DOHH2 (cell line): Measurements from ENCODE around the gene SRRM2.

ENCODE experiments used
- H3F3A ChIP-seq: fragments of 200-600 bp; sonication (generic), shearing (Covaris generic); 2 replicates; pipeline ENCODE4 v1.6.0; 2016; ENCODE audit warnings: antibody characterized with exemption, mild to moderate bottlenecking; ENCODE audit not compliant: control insufficient read depth, insufficient read depth
- H3K27ac ChIP-seq: fragments of 200-600 bp; sonication (generic); 2 replicates; pipeline ENCODE4 v1.5.1; 2014; ENCODE audit warnings: low read depth, mild to moderate bottlenecking, low read length, moderate library complexity
- H3K27me3 ChIP-seq: fragments of 200-600 bp; sonication (generic); 2 replicates; pipeline ENCODE4 v1.6.1; 2014; ENCODE audit warnings: mild to moderate bottlenecking, low read length, mixed read lengths; ENCODE audit not compliant: control insufficient read depth
- H3K36me3 ChIP-seq: fragments of 200-600 bp; sonication (generic); 2 replicates; pipeline ENCODE4 v1.6.1; 2014; ENCODE audit warnings: mild to moderate bottlenecking, low read length, moderate library complexity, mixed read lengths; ENCODE audit not compliant: control insufficient read depth
- H3K4me1 ChIP-seq: fragments of 200-600 bp; sonication (generic); 2 replicates; pipeline ENCODE4 v1.6.1; 2014; ENCODE audit warnings: mild to moderate bottlenecking, low read length, mixed read lengths; ENCODE audit not compliant: control insufficient read depth
- H3K4me2 ChIP-seq: fragments of 200-600 bp; sonication (generic); 2 replicates; pipeline ENCODE4 v1.6.0; 2014; ENCODE audit warnings: mild to moderate bottlenecking, low read length, moderate library complexity
- H3K4me3 ChIP-seq: fragments of 200-600 bp; sonication (generic); 2 replicates; pipeline ENCODE4 v1.5.1; 2014; ENCODE audit warnings: mild to moderate bottlenecking, low read length, mixed read lengths
- H3K79me2 ChIP-seq: fragments of 200-600 bp; sonication (generic); 2 replicates; pipeline ENCODE4 v1.6.1; 2014; ENCODE audit warnings: mild to moderate bottlenecking, low read length, mixed read lengths; ENCODE audit not compliant: control insufficient read depth
- H3K9me2 ChIP-seq: fragments of 200-600 bp; sonication (generic); replicated peaks from 2 replicates; pipeline ENCODE4 v1.6.1; 2014; ENCODE audit warnings: mild to moderate bottlenecking, low read length, mixed read lengths; ENCODE audit not compliant: control insufficient read depth
- H3K9me3 ChIP-seq: fragments of 200-600 bp; sonication (generic); 2 replicates; pipeline ENCODE4 v1.6.1; 2014; ENCODE audit warnings: antibody characterized with exemption, low read length, mixed read lengths; ENCODE audit not compliant: control insufficient read depth, insufficient read depth
- H4K20me1 ChIP-seq: fragments of 200-600 bp; sonication (generic); 2 replicates; pipeline ENCODE4 v1.6.0; 2014; ENCODE audit warnings: low read depth, mild to moderate bottlenecking, antibody characterized with exemption, low read length, moderate library complexity; ENCODE audit not compliant: control insufficient read depth, insufficient read depth
- CTCF ChIP-seq: fragments of 200-600 bp; sonication (generic); IDR thresholded peaks from one replicate; pipeline ENCODE4 v1.5.1; 2014; ENCODE audit warnings: antibody characterized with exemption, mild to moderate bottlenecking, low read depth, low read length; ENCODE audit not compliant: poor library complexity, severe bottlenecking
- EZH2phosphoT487 ChIP-seq: fragments of 200-600 bp; sonication (generic); IDR thresholded peaks from 2 replicates; pipeline ENCODE4 v1.6.1; 2017; ENCODE audit warnings: borderline replicate concordance, mild to moderate bottlenecking, antibody characterized with exemption, low read length, moderate library complexity, mixed read lengths

Gene SRRM2

GRCh38 chr16:2752035-2752849 lies at the start of gene SRRM2:
SRRM2 (plus strand) TSS chr16:2752638; CDS start chr16:2756365, 3,727 bp downstream.
- H3K9me3 ChIP-seq: no peaks in the 10 kb centered on the region
- H3F3A ChIP-seq: peaks cover 7% of the 10 kb centered on the region; the same call in 1 of the 2 replicates
- H4K20me1 ChIP-seq: peaks cover 36% of the 10 kb centered on the region
- H3K27ac ChIP-seq: peak within 1 kb of the TSS; percentile 93
- H3K4me3 ChIP-seq: peak within 1 kb of the TSS; percentile 98
- peaks cover 75% of the 10 kb centered on the region for H3K79me2 ChIP-seq
- no peaks in the 10 kb centered on the region for H3K27me3 ChIP-seq
- H3K9me2 ChIP-seq: no peaks in the 10 kb centered on the region
- TF ChIP-seq EZH2phosphoT487 (no peak), CTCF (no peak)
- H3K36me3 ChIP-seq: peaks cover 66% of the 10 kb centered on the region
- H3K4me1 ChIP-seq: peaks cover 38% of the 10 kb centered on the region
- H3K4me2 ChIP-seq: peak within 1 kb of the TSS; percentile 80

GRCh38 chr16:2702871-2703745 lies 49.3 kb upstream of the SRRM2 start:
- Histone ChIP-seq H3K27me3 (no peaks in the 10 kb centered on the region), H3K4me3 (no peak overlapping the region), H3K27ac (no peak overlapping the region), H3K36me3 (peaks cover 15% of the 10 kb centered on the region; the same call in 1 of the 2 replicates), H4K20me1 (no peaks in the 10 kb centered on the region), H3K9me2 (no peaks in the 10 kb centered on the region), H3K9me3 (no peaks in the 10 kb centered on the region), H3K4me1 (no peaks in the 10 kb centered on the region), H3K4me2 (no peak overlapping the region), H3K79me2 (no peaks in the 10 kb centered on the region), H3F3A (no peaks in the 10 kb centered on the region)
- TF ChIP-seq EZH2phosphoT487: no peak
- TF ChIP-seq CTCF: no peak

- H3K9me3 ChIP-seq: no peaks in the 10 kb centered on the region
- H3K4me2 ChIP-seq: no peak overlapping the region
- H4K20me1 ChIP-seq: no peaks in the 10 kb centered on the region
- no peak for TF ChIP-seq CTCF
- no peak for TF ChIP-seq EZH2phosphoT487
- no peaks in the 10 kb centered on the region for H3F3A ChIP-seq
- no peaks in the 10 kb centered on the region for H3K27me3 ChIP-seq
- no peaks in the 10 kb centered on the region for H3K4me1 ChIP-seq
- no peaks in the 10 kb centered on the region for H3K9me2 ChIP-seq
- H3K27ac ChIP-seq: no peak overlapping the region
- H3K36me3 ChIP-seq: peaks cover 15% of the 10 kb centered on the region; the same call in 1 of the 2 replicates
- no peaks in the 10 kb centered on the region for H3K79me2 ChIP-seq
- no peak overlapping the region for H3K4me3 ChIP-seq
These were observed 48.1 kb upstream of the SRRM2 start for GRCh38 chr16:2704166-2704982.
